Hepatocyte (in vitro differentiated cells): ENCODE results near the gene OSCP1. TPM values are rescaled to one million over a fixed set of nuclear protein-coding genes. Genes with fewer than 3 reads are reported as not detected.

ENCODE experiments used
- DNase-seq: peaks from one replicate; pipeline ENCODE4 v3.0.0-alpha.2; 2016; ENCODE audit warnings: low spot score
- H2AFZ ChIP-seq: fragments of 200-600 bp; sonication (generic); 2 replicates; pipeline ENCODE4 v1.6.0; 2016; ENCODE audit warnings: antibody characterized with exemption, mild to moderate bottlenecking
- H3K27ac ChIP-seq: fragments of 200-600 bp; sonication (generic); 2 replicates; pipeline ENCODE4 v1.5.1; 2016; ENCODE audit warnings: mild to moderate bottlenecking
- H3K27me3 ChIP-seq: fragments of 200-600 bp; sonication (generic); 2 replicates; pipeline ENCODE4 v1.6.1; 2016
- H3K36me3 ChIP-seq: fragments of 200-600 bp; sonication (generic); replicated peaks from 2 replicates; pipeline ENCODE4 v1.5.1; 2016; ENCODE audit warnings: low read depth; ENCODE audit not compliant: insufficient read depth
- H3K4me1 ChIP-seq: fragments of 200-600 bp; sonication (generic); 2 replicates; pipeline ENCODE4 v1.5.1; 2016; ENCODE audit warnings: mild to moderate bottlenecking, moderate library complexity; ENCODE audit not compliant: insufficient read depth
- H3K4me2 ChIP-seq: fragments of 200-600 bp; sonication (generic); 2 replicates; pipeline ENCODE4 v1.6.0; 2016
- H3K4me3 ChIP-seq: fragments of 200-600 bp; sonication (generic); 2 replicates; pipeline ENCODE4 v1.5.1; 2016; ENCODE audit warnings: mild to moderate bottlenecking
- H3K79me2 ChIP-seq: fragments of 200-600 bp; sonication (generic); 2 replicates; pipeline ENCODE4 v1.6.0; 2017; ENCODE audit warnings: mild to moderate bottlenecking
- H3K9me2 ChIP-seq: fragments of 200-600 bp; sonication (generic); replicated peaks from 2 replicates; pipeline ENCODE4 v1.6.0; 2017; ENCODE audit warnings: mild to moderate bottlenecking; ENCODE audit not compliant: insufficient read depth
- H3K9me3 ChIP-seq: fragments of 200-600 bp; sonication (generic); 2 replicates; pipeline ENCODE4 v1.5.1; 2016; ENCODE audit warnings: low read depth, mild to moderate bottlenecking
- H4K20me1 ChIP-seq: fragments of 200-600 bp; sonication (generic); 2 replicates; pipeline ENCODE4 v1.6.0; 2016; ENCODE audit warnings: mild to moderate bottlenecking; ENCODE audit not compliant: insufficient read depth, poor library complexity, severe bottlenecking
- EZH2 ChIP-seq: fragments of 200-600 bp; sonication (generic); IDR thresholded peaks from 2 replicates; pipeline ENCODE4 v1.6.1; 2016; ENCODE audit warnings: antibody characterized with exemption, mild to moderate bottlenecking, borderline replicate concordance
- EZH2phosphoT487 ChIP-seq: fragments of 200-600 bp; sonication (generic); IDR thresholded peaks from one replicate; pipeline ENCODE4 v1.6.1; 2018; ENCODE audit warnings: antibody characterized with exemption, mild to moderate bottlenecking, low read depth, moderate library complexity; ENCODE audit not compliant: unreplicated experiment, severe bottlenecking
- WGBS: methylation state at CpG from one replicate; pipeline ENCODE4 v1.1.6; 2016; ENCODE audit warnings: low lambda C conversion rate; ENCODE audit errors: missing lambda C conversion rate; 5-methylcytosine and 5-hydroxymethylcytosine counted together
- polyA plus RNA-seq: library from polyadenylated mRNA; unstranded; fragments of >200 nt; fragmentation: Nextera tagmentation; extraction: Ambion mirVana; gene quantifications from 2 replicates; pipeline ENCODE4 v1.2.1, GENCODE V29; 2016
- total RNA-seq: library from RNA; depleted of rRNA; stranded (reverse); fragments of >200 nt; gene quantifications from 2 replicates; pipeline ENCODE4 v1.2.3, GENCODE V29; 2014
- TF ChIP-seq, protein P1 (sequence below): fragments of 200-600 bp; sonication (generic); IDR thresholded peaks from 2 replicates; pipeline ENCODE4 v1.5.1; 2016; ENCODE audit warnings: antibody characterized with exemption, mild to moderate bottlenecking; ENCODE audit not compliant: poor library complexity

The OSCP1 gene
- total and polyA plus RNA-seq, 2 experiments from 2014 or later: 5.8 to 7.6 TPM

DNA sequence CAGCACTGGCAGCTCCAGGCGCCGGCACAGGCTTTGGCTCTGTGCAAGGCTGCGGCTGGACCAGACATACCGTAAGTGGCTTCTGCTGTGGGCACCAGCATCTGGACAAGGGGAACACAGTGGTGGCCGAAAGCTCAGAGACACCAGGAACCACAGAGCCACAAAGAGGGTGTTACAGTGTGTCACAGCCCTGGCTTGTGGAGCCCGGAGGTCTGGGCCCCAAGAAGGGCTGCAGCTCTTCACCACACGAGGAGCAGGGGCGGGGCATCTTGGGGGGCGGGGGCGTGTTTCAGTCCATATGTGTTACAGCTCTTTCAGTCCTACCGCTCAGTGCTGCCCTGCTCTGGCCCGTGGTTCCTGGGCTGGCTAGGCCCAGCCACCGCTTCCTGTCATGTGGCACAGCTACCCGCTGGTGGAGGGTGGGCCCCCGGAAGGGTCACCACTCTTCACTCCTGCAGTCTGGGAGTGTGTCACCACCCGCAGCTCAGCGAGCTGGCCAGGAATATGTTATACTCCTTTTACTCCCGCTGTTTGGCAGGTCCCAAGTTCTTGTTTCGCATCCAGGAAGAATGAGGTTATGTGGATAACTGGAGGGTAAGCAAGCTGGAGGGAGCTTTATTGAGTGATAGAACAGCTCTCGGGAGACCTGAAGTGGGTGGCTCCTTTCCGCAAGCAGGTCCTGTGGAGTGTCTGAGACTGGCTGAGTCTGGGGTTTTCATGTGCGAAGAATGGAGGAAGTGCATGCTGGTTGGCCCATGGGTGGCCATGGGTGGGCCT is 49.2 kb downstream of the OSCP1 start:
- Histone ChIP-seq H3K36me3 (no peaks in the 10 kb centered on the region), H3K9me2 (no peaks in the 10 kb centered on the region), H3K4me3 (peak overlapping the region; percentile 22), H3K4me2 (peak overlapping the region; percentile 72), H3K9me3 (no peaks in the 10 kb centered on the region), H3K27me3 (no peaks in the 10 kb centered on the region), H4K20me1 (no peaks in the 10 kb centered on the region), H2AFZ (peak overlapping the region; percentile 68), H3K4me1 (peaks cover 17% of the 10 kb centered on the region), H3K27ac (peak overlapping the region; percentile 95), H3K79me2 (peaks cover 28% of the 10 kb centered on the region)
- WGBS: 13% methylated on average over 22 of the region's 22 CpGs
- TF ChIP-seq EZH2: no peak
- TF ChIP-seq, protein P1, sequence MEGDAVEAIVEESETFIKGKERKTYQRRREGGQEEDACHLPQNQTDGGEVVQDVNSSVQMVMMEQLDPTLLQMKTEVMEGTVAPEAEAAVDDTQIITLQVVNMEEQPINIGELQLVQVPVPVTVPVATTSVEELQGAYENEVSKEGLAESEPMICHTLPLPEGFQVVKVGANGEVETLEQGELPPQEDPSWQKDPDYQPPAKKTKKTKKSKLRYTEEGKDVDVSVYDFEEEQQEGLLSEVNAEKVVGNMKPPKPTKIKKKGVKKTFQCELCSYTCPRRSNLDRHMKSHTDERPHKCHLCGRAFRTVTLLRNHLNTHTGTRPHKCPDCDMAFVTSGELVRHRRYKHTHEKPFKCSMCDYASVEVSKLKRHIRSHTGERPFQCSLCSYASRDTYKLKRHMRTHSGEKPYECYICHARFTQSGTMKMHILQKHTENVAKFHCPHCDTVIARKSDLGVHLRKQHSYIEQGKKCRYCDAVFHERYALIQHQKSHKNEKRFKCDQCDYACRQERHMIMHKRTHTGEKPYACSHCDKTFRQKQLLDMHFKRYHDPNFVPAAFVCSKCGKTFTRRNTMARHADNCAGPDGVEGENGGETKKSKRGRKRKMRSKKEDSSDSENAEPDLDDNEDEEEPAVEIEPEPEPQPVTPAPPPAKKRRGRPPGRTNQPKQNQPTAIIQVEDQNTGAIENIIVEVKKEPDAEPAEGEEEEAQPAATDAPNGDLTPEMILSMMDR: no peak
- no peak for TF ChIP-seq EZH2phosphoT487
- peak; percentile 97 for DNase-seq

DNA sequence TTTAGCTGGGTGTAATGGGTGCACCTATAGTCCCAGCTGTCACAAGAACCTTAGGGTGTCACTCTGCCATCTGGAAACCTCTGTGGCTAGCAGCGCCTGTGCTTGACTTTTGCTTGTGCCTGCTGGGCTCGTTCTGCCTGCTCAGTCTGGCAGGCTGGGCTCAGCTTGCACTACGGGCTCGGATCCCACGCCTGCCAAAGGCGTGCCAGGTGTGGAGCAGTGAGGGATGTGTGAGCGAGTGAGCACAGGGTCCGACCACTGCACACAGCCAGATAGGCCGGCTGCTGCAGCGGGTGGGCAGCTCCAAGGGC is 49.8 kb downstream of the OSCP1 start:
- H3K9me3 ChIP-seq: no peaks in the 10 kb centered on the region
- H3K27ac ChIP-seq: peak overlapping the region; percentile 95
- peak overlapping the region; percentile 72 for H3K4me2 ChIP-seq
- no peak for DNase-seq
- H4K20me1 ChIP-seq: no peaks in the 10 kb centered on the region
- peaks cover 17% of the 10 kb centered on the region for H3K4me1 ChIP-seq
- 69% methylated on average over 10 of the region's 10 CpGs for WGBS
- H3K4me3 ChIP-seq: no peak overlapping the region
- TF ChIP-seq EZH2: no peak
- TF ChIP-seq EZH2phosphoT487: no peak
- TF ChIP-seq, protein P1: no peak
- H2AFZ ChIP-seq: peak overlapping the region; percentile 68
- H3K27me3 ChIP-seq: no peaks in the 10 kb centered on the region
- H3K36me3 ChIP-seq: no peaks in the 10 kb centered on the region
- H3K9me2 ChIP-seq: no peaks in the 10 kb centered on the region
- peaks cover 33% of the 10 kb centered on the region for H3K79me2 ChIP-seq

DNA sequence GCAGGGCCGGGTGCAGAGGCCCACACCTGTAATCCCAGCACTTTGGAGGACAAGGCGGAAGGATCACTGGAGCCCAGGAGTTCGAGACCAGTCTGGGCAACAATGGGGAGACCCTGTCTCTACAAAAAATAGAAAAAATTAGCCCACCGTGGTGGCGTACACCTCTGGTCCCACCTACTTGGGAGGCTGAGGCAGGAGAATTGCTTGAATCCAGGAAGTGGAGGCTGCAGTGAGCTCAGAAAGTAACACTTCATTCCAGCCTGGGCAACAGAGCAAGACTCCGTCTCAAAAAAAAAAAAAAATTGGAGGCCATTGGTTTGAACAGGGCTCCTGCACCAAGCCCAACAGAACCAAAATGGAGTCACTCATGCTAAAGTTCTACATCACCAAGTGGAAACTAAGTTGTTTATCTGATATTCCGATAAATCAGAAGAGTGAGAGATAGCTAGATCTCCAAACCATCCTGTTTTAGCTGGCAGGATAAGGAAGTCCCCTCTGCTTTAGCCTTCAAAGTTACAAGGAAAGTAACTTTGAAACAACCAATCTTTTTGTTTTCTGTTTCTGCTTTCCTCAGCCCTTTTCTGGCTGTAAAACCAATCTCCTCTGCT is 51.8 kb downstream of the OSCP1 start:
- peak overlapping the region; percentile 95 for H3K4me2 ChIP-seq
- DNase-seq: no peak
- peaks cover 17% of the 10 kb centered on the region for H3K4me1 ChIP-seq
- H2AFZ ChIP-seq: no peak overlapping the region
- H3K4me3 ChIP-seq: no peak overlapping the region
- H3K9me2 ChIP-seq: no peaks in the 10 kb centered on the region
- no peaks in the 10 kb centered on the region for H4K20me1 ChIP-seq
- no peak for TF ChIP-seq EZH2
- TF ChIP-seq, protein P1: no peak
- TF ChIP-seq EZH2phosphoT487: no peak
- 97% methylated on average over 7 of the region's 7 CpGs for WGBS
- H3K36me3 ChIP-seq: no peaks in the 10 kb centered on the region
- no peaks in the 10 kb centered on the region for H3K9me3 ChIP-seq
- peaks cover 43% of the 10 kb centered on the region for H3K79me2 ChIP-seq
- H3K27me3 ChIP-seq: no peaks in the 10 kb centered on the region
- peak overlapping the region; percentile 94 for H3K27ac ChIP-seq
